ENCODE results near the gene OR14I1.

OR14I1 gene

DNA sequence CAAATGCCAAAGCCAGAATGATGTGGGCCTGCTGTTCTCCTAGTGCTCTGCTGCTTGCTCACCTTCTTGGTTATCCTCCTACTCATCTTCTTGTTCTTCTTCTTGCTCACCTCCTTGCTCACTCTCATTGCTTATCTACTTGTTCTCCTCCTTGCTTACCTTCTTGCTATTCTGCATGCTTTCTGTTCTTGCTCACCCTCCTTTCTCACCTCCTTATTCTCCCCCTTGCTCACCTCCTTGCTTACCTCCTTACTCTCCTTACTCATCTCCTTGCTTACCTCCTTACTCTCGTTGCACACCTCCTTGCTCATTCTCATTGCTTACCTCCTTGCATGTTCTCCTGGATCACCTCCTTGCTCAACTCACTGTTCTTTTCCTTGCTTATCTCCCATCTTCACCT, at the start of gene OR14I1:
Gene OR14I1, minus strand, starts transcription at position 53 of the 400 bp plus-strand sequence.
- DNase-seq (ENCODE audit: low spot score) = no peak

- DNase-seq (ENCODE audit: low spot score) = no peak
Observed at GRCh38 chr1:248751635-248752034, 49.1 kb upstream of the OR14I1 start.

GRCh38 chr1:248751142-248751541, 48.6 kb upstream of the OR14I1 start:
- DNase-seq (ENCODE audit: low spot score) = no peak

GRCh38 chr1:248750496-248750895, 47.9 kb upstream of the OR14I1 start:
- DNase-seq (ENCODE audit: low spot score) = no peak

DNA sequence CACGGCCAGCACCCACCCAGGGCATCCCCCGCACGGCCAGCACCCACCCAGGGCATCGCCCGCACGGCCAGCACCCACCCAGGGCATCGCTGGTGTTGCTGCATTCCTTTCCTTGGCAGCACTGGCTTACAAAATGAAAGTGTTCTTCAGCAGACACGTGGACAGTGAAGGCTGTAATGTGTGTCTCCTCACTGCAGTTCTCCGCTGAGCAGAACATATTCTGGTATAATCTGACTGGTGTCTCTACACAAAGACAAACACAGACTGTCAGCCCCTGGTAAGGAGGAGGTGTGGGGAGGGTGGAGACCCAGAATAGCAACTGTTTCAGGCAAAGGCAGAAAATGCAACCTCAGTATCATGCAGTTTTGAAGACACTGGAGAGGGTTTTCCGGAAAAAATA, 45.6 kb upstream of the OR14I1 start:
- DNase-seq (ENCODE audit: low spot score) = no peak

DNA sequence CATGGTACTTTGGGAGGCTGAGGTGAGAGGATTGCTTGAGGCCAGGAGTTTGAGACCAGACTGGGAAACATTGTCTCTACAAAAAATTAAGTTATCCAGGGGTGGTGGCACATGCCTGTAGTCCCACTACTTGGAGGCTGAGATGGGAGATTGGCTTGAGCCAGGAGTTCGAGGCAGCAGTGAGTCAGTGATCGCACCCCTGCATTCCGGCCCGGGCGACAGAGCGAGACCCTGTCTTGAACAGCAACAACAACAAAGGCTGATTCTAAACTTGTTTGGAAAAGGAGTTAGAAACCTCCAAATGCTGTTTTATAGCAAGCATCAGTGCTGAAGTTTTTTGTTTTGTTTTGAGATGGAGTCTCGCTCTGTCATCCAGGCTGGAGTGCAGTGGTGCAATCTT, 38.3 kb upstream of the OR14I1 start:
- no peak for DNase-seq (ENCODE audit: low spot score)

DNA sequence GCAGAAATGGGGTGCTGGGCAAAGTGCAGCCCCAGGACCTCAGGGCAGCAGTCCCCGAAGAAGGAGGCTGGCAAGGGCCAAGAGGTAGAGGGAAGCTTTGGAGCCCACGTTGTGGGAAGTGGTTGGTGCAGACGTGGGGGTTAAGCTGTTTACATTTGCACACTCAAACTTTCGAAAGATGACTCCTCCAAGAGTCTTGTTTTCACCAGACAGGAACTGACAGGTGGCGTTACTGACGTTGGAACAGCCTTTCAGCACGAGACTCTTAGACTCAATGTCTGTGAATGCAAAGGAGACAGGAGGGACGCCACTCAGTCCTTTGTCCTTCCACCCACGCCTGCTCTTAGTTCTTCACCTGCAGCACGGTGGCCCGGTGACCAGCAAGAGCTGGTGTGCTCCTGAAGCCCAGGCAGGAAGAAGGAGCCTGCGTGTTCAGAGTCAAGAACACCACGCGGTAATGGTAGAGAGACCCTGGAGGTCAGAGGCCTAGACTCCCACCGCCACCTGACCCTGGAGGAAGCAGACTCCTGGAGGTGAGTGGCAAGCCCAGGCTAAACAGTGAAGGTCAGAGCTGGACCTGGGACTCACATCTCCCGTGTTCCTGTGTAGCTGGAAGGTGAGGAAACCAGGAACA, 37.1 kb upstream of the OR14I1 start:
- no peak for DNase-seq (ENCODE audit: low spot score)

GRCh38 chr1:248737457-248737856, 34.9 kb upstream of the OR14I1 start:
- no peak for DNase-seq (ENCODE audit: low spot score)

DNA sequence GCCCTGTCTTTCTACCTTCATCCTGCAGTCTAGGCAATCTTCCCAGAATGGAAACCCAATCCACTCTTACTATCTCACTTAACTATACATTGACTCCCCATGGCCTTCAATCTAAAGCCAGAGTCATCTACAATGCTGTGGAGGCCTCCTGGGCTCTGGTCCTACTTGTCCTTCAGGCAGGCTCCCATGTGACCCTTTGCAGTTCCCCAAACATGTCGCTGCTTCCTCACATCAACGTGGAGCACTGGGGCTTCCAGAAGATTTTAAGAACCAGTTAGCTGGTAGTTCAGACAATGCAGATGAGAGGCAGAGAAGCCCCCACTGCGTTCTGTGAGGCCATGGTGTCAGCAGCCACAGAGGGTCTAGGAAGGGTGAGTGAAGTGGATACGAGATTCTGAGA, 34.4 kb upstream of the OR14I1 start:
- no peak for DNase-seq (ENCODE audit: low spot score)

DNA sequence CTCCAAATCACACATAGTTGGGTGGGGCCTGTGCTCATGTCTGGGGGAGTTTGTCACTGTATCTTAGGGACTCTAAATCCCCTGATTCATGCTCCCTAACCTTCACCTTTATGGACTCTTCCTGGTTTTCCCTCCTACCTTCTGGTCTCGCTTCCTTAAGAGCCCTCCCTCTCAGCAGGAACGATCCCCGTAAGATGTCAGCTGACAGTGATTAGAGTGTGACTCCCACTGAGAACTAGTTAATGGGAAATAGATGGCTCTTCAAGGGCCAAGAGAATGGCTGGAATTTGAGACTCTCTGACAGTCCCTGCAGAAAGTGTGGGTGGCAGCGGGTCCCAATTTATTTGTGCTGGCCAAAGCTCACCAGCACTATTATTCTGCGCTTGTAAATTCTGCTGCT, 31.0 kb upstream of the OR14I1 start:
- no peak for DNase-seq (ENCODE audit: low spot score)

DNA sequence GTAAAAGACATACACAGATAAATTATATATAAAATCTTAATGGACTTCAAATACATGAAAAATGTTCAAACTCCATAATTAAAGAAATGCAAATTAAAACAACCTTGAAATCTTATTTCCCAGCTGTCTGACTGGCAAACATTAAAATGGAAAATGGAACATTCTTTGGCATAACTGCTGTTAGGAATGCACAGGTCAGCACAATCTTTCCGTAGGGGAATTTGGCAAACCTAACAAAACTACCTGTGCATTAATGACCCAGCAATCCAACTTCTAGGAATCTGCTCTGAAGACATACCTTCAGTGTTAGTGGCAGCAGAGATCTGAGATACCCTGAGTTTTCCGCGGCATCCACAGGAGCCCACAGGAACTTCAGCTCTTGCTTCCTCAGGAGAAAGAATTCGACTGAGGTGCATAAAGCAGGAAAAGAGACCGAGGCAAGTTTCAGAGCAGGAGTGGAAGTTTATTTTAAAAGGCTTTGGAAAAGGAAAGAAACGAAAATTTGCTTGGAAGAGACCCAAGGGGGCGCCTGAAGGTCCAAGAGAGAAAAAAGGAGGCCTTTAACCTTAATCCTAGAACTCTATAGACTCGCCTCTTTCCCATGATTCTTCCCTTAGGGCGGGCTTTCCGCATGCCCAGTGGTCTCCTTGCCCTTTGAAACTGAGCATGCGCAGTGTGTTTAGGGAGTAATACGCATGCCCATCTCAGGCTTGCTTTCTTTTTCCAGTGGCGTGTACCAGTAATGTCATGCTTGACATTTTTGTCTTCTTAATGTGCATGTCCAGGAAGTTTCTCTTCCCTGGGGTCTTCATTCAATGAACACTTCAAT, 28.2 kb upstream of the OR14I1 start:
- DNase-seq (ENCODE audit: low spot score) = no peak

DNA sequence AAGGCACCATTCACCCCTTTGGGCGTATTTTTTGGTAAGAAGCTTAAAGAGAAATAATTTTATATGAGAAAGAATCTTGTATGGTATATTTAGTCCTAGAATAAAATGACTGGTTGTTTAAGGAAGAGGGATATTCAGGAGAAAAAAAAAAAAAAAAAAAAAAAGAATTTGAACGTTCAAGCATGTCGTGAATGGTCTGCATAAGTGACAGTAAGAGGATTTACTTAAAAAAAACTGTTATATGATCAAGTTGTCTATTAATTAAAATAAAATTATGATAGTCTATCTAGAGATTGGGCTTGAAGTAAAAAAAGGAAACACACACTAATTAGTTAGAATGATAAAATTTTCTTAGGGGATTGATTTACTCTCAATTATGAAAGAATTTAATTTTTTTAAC, 11.7 kb upstream of the OR14I1 start:
- no peak for DNase-seq (ENCODE audit: low spot score)

GRCh38 chr1:248710305-248710900, 7.8 kb upstream of the OR14I1 start:
- no peak for DNase-seq (ENCODE audit: low spot score)

- DNase-seq (ENCODE audit: low spot score) = no peak
Observed at GRCh38 chr1:248704606-248705005, 2.0 kb upstream of the OR14I1 start.

DNA sequence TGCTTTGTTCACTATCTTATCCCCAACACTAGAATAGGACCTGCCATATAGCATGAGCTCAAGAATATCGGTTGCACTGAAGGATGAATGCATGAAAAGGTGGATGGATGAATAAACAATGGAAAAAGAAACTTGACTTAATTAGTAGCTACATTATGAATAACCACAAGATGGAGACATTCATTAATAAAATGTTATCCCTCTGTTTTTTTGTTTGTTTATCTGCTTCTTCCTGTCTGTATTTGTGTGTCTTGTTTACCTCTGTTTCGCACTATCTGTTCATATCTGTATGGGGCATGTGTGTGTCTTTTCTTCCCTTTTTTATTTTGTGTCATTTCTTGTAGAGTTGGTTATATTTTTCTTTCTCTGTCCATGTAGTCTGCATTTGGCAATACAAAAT, 1.1 kb upstream of the OR14I1 start:
- no peak for DNase-seq (ENCODE audit: low spot score)

- DNase-seq (ENCODE audit: low spot score) = no peak
Observed at GRCh38 chr1:248699099-248699498, 3.5 kb downstream of the OR14I1 start.

DNA sequence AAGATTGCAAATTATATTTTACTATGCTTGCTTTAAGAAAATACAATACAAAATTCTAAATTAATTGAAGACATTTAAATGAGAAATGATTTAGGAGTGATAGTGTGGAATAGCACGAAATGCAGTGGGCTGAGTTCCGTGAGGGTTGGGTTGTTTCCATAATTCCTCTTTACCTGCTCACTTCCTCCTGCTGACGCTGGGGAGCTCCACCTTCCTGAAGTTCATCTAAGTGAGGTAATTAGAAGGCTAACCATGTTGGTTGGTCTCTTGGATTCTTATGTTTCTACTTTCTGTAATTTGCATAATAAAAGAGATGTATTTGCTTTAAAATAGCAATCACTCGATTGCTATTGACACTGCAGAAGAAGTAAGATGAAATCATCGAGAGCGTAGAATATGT, 4.7 kb downstream of the OR14I1 start:
- no peak for DNase-seq (ENCODE audit: low spot score)

- DNase-seq (ENCODE audit: low spot score) = no peak
Observed at GRCh38 chr1:248696774-248697173, 5.8 kb downstream of the OR14I1 start.

DNA sequence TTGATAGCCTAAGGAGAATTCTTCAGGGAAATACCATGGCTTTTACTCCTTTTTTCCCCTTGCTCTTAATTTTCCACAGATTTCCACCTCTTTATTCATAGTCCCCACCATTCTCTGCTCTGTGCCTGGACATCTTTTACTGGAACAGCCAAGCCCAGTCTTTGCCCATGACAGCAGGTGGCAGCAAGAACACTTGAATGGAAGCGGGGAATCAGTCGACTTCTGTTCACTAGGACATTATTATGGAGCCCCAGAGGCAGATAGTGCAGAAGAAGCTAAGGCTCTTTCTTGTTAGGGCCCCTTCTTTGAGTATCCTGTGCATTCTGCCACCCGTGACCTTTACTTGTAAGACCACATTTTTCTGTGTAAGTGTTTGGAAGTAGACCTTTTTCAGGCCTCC, 6.3 kb downstream of the OR14I1 start:
- no peak for DNase-seq (ENCODE audit: low spot score)

DNA sequence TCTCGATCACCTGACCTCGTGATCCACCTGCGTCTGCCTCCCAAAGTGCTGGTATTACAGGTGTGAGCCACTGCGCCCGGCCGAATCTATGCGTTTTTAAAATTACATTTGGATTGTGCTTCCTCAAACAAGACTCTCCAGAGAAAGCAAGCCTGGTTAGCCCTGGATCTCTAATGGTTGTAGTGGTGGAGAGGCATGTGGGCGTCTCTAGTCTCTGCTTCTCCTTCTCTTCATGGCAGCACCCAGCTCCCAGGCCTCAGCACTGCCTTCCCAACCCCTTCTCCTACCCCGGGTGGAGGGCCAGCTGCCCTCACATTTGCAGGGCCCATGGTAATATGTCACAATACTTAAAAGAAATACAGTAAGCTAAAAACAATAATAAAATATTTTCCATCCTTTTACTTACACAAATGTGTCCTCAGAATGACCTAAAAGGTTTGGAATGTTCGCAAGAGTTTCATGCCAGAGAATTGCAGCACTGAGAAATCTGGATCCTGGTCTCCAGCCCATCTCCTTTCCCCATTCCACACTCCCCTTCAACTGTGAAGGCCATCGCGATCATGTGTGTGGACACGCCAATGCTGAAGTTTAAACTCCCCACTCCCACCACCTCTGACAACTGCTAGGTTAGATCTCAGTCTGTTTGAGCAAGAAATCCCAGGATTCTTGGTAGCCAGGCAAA, 7.0 kb downstream of the OR14I1 start:
- DNase-seq (ENCODE audit: low spot score) = no peak

DNA sequence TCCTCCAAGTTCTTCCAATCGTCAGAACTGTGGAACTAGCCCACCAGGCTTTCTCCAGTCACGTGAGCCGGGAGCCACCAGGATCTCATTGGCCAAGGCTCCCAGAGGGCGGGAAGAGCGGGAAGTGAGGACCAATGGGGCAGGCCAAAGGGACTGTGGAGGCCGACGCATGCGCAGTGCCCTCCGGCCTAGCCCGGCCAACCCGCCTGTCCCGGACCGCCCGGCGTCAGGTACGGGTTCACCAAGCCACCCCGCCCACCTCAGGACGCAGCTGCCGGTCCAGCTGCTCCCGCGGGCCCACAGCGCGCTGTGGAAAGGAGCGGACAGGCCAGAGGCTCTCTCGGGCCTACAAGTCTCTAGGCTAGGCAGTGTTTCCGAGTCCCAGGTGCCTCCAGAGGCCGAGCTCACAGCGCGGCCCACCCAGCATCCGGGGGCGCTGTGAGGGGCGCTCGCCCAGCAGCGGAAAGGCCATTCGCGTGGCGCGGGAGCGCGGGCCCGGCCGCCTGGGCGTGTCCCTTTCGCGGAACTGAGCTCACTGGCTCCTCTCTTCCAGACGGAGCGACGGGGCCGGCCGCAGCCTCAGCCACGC, 10.9 kb downstream of the OR14I1 start:
- no peak for DNase-seq (ENCODE audit: low spot score)

DNA sequence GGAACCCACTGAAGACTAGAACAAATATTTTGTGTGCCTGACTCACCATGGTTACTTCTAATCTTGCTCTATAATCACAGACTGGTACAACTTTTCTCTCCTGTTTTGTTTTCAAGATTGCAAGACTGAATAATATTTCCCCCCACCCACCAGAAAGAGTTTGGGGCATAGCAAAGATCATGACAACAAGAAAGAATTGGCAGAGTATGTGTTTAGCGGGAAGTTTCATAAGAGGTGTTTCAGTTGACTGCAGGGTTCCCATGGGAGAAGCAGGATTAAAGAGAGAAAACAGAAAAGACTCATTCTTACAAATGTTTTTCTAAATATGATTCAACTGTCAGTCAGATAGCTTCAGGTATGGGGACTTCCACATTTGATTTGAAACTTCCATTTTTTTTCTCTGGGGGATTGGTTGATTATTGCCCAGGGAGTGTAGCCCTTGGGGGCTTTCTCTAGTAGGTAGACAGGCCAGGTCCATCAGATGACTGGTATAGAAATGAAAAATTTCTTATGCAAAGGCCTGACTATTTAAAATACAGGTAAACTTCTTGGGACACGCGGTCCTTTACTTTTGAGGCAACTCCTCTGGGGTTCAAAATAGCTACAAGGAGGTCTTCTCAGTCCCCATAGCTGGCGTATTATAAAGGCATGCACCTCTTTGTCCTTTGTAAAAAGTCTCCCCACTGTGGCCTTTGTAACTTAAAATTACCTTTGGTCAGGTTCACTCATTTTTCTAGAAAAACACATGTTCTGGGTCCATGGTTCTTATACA, 13.9 kb downstream of the OR14I1 start:
- no peak for DNase-seq (ENCODE audit: low spot score)

All from AG08396 (cell line).